Right lung (tissue), 5 donors: ENCODE data around the gene ZNF335. TPM values are rescaled to one million over a fixed set of nuclear protein-coding genes. Genes with fewer than 3 reads are reported as not detected.
"Not testable (repeated sequence)": the region's sequence is repeated elsewhere in the genome, so short reads cannot be mapped to it uniquely, and the experiment has no call there.

Experiments used
- DNase-seq, 2 donors: peaks; one replicate each; pipeline ENCODE4 v3.0.0-alpha.2; 2013
- polyA plus RNA-seq, 5 donors: library from polyadenylated mRNA; unstranded; fragments of 120-200 nt; gene quantifications; one replicate each; pipeline versions ENCODE4 v1.2.1 to v1.2.3, GENCODE V29; 2013; ENCODE audit warnings: inconsistent platforms in 1 of 5, low replicate concordance in 1 of 5; ENCODE audit not compliant: insufficient read length in 5 of 5, insufficient read depth in 1 of 5

Gene ZNF335
- polyA plus RNA-seq, 5 donors, result 15.0 to 21.3 (median 16.9) TPM

- DNase-seq, result no peak
Measured at GRCh38 chr20:45934046-45934585, 37.9 kb downstream of the ZNF335 start.

- DNase-seq, result peak; percentile 44 to 52
Measured at GRCh38 chr20:45933266-45934045, 38.5 kb downstream of the ZNF335 start.

- DNase-seq, result not testable (repeated sequence)
Measured at GRCh38 chr20:45931680-45932079, 40.3 kb downstream of the ZNF335 start.

- DNase-seq, result no peak
Measured at GRCh38 chr20:45927071-45927878, 44.7 kb downstream of the ZNF335 start.

GRCh38 chr20:45926731-45927070 is 45.3 kb downstream of the ZNF335 start:
- no peak for DNase-seq

GRCh38 chr20:45925821-45926506 is 46.0 kb downstream of the ZNF335 start:
- DNase-seq, result no peak

- DNase-seq, result peak; percentile 74 to 83
Measured at GRCh38 chr20:45924391-45925261, 47.4 kb downstream of the ZNF335 start.

GRCh38 chr20:45921337-45922189 is 50.4 kb downstream of the ZNF335 start:
- DNase-seq, result no peak

GRCh38 chr20:45920462-45921336 is 51.3 kb downstream of the ZNF335 start:
- DNase-seq, result no peak

- DNase-seq, result peak; percentile 80 to 85
Measured at GRCh38 chr20:45919542-45920399, 52.2 kb downstream of the ZNF335 start.

GRCh38 chr20:45918779-45919537 is 53.0 kb downstream of the ZNF335 start:
- DNase-seq, result no peak

- peak in 1 of 2 donors; percentile 33 for DNase-seq
Measured at GRCh38 chr20:45918182-45918737, 53.7 kb downstream of the ZNF335 start.

GRCh38 chr20:45917790-45918141 is 54.2 kb downstream of the ZNF335 start:
- DNase-seq, result no peak

GRCh38 chr20:45913116-45913515 is 58.9 kb downstream of the ZNF335 start:
- no peak for DNase-seq

- no peak for DNase-seq
Measured at GRCh38 chr20:45912344-45912682, 59.7 kb downstream of the ZNF335 start.

GRCh38 chr20:45911486-45912343 is 60.3 kb downstream of the ZNF335 start, which contains the start of gene PLTP:
TSS of gene PLTP (minus strand) at chr20:45912155. CDS start at chr20:45911452, 703 bp downstream.
- peak; percentile 82 to 83 for DNase-seq
